GM18508 (cell line): Measurements from ENCODE around the gene TLCD3A.

Experiments used
- ATAC-seq: cut with Tn5 transposase; IDR thresholded peaks from one replicate; pipeline ENCODE4 v1.9.1; 2021; ENCODE audit warnings: moderate number of reproducible peaks; ENCODE audit not compliant: insufficient read depth, unreplicated experiment

TLCD3A gene

GRCh38 chr17:705011-705410, 27.4 kb upstream of the TLCD3A start:
- ATAC-seq: no peak

- ATAC-seq: no peak
Observed at GRCh38 chr17:705863-706262, 26.5 kb upstream of the TLCD3A start.

GRCh38 chr17:708132-708531, 24.3 kb upstream of the TLCD3A start:
- ATAC-seq: no peak

GRCh38 chr17:718075-718474, 14.3 kb upstream of the TLCD3A start:
- no peak for ATAC-seq

- no peak for ATAC-seq
Observed at GRCh38 chr17:720706-721539, 11.5 kb upstream of the TLCD3A start.

- no peak for ATAC-seq
Observed at GRCh38 chr17:721540-721937, 10.9 kb upstream of the TLCD3A start.

GRCh38 chr17:725084-725483, 7.3 kb upstream of the TLCD3A start:
- no peak for ATAC-seq

GRCh38 chr17:725746-726145, 6.7 kb upstream of the TLCD3A start:
- ATAC-seq: no peak

- ATAC-seq: no peak
Observed at GRCh38 chr17:726271-726919, 6.0 kb upstream of the TLCD3A start.

- no peak for ATAC-seq
Observed at GRCh38 chr17:728911-729310, 3.5 kb upstream of the TLCD3A start.

GRCh38 chr17:731644-732066, 741 bp upstream of the TLCD3A start:
- no peak for ATAC-seq

GRCh38 chr17:732902-733720, 715 bp downstream of the TLCD3A start:
- no peak for ATAC-seq

- ATAC-seq: no peak
Observed at GRCh38 chr17:733743-734142, 1.3 kb downstream of the TLCD3A start.

- ATAC-seq: no peak
Observed at GRCh38 chr17:737561-738113, 5.2 kb downstream of the TLCD3A start.

- no peak for ATAC-seq
Observed at GRCh38 chr17:740240-741017, 8.0 kb downstream of the TLCD3A start.

GRCh38 chr17:742147-742793, 9.9 kb downstream of the TLCD3A start:
- ATAC-seq: no peak

- ATAC-seq: no peak
Observed at GRCh38 chr17:743139-743538, 10.7 kb downstream of the TLCD3A start.

- ATAC-seq: no peak
Observed at GRCh38 chr17:744937-745336, 12.5 kb downstream of the TLCD3A start.

GRCh38 chr17:745406-745805, 13.0 kb downstream of the TLCD3A start:
- ATAC-seq: no peak
